ENCODE measurements around the gene TP53TG5.

- TF ChIP-seq CTCF (IDR thresholded peaks at IDR 0.05) (no peak), POLR2AphosphoS5 (IDR thresholded peaks at IDR 0.05) (no peak), POLR2A (IDR thresholded peaks at IDR 0.05) (no peak)
These were observed 11.5 kb downstream of the TP53TG5 start for GRCh38 chr20:45366631-45367030.

Data from prostate gland (tissue), 2 donors.